Stimulated activated CD8-positive, alpha-beta memory T cell treated with anti-CD3 and anti-CD28 coated beads, Interleukin-15, amount 100 ng/mL, for 48 hours (primary cell): ENCODE results near the gene ARHGAP21.
"Not testable (repeated sequence)": the region's sequence is repeated elsewhere in the genome, so short reads cannot be mapped to it uniquely, and the experiment has no call there.

ENCODE experiments used
- DNase-seq, 2 donors: peaks; one replicate each; pipeline ENCODE4 v3.0.0-alpha.2; 2020; ENCODE audit warnings: low read depth in 2 of 2

Gene ARHGAP21

GRCh38 chr10:24723788-24724380 lies at the start of gene ARHGAP21:
Gene ARHGAP21 (minus strand): TSS chr10:24723887. CDS start chr10:24721899, 1,988 bp downstream.
- peak; percentile 14 to 20 for DNase-seq

GRCh38 chr10:24771943-24772694 lies 48.4 kb upstream of the ARHGAP21 start:
- no peak for DNase-seq

GRCh38 chr10:24764991-24765390 lies 41.3 kb upstream of the ARHGAP21 start:
- DNase-seq: not testable (repeated sequence)

GRCh38 chr10:24762966-24763623 lies 39.4 kb upstream of the ARHGAP21 start:
- DNase-seq: no peak

GRCh38 chr10:24762161-24762924 lies 38.7 kb upstream of the ARHGAP21 start:
- DNase-seq: no peak

- no peak for DNase-seq
Observed at GRCh38 chr10:24759672-24760071, 36.0 kb upstream of the ARHGAP21 start.

- not testable (repeated sequence) for DNase-seq
Observed at GRCh38 chr10:24758254-24758653, 34.6 kb upstream of the ARHGAP21 start.

- DNase-seq: no peak
Observed at GRCh38 chr10:24756283-24756682, 32.6 kb upstream of the ARHGAP21 start.

- DNase-seq: no peak
Observed at GRCh38 chr10:24751716-24752115, 28.0 kb upstream of the ARHGAP21 start.

GRCh38 chr10:24750695-24751094 lies 27.0 kb upstream of the ARHGAP21 start:
- no peak for DNase-seq

GRCh38 chr10:24748214-24748613 lies 24.5 kb upstream of the ARHGAP21 start:
- DNase-seq: no peak

- no peak for DNase-seq
Observed at GRCh38 chr10:24744946-24745345, 21.3 kb upstream of the ARHGAP21 start.

- no peak for DNase-seq
Observed at GRCh38 chr10:24740714-24741113, 17.0 kb upstream of the ARHGAP21 start.

- no peak for DNase-seq
Observed at GRCh38 chr10:24737001-24737400, 13.3 kb upstream of the ARHGAP21 start.

- no peak for DNase-seq
Observed at GRCh38 chr10:24731942-24732341, 8.3 kb upstream of the ARHGAP21 start.

GRCh38 chr10:24730811-24731210 lies 7.1 kb upstream of the ARHGAP21 start:
- no peak for DNase-seq

- no peak for DNase-seq
Observed at GRCh38 chr10:24727786-24728185, 4.1 kb upstream of the ARHGAP21 start.

- DNase-seq: no peak
Observed at GRCh38 chr10:24726626-24727025, 2.9 kb upstream of the ARHGAP21 start.

- DNase-seq: not testable (repeated sequence)
Observed at GRCh38 chr10:24726029-24726428, 2.3 kb upstream of the ARHGAP21 start.

GRCh38 chr10:24724381-24725228 lies 918 bp upstream of the ARHGAP21 start:
- DNase-seq: peak; percentile 89 to 91

GRCh38 chr10:24723386-24723787 lies 300 bp downstream of the ARHGAP21 start:
- DNase-seq: no peak
